HEK293 (cell line): ENCODE data around the gene PINLYP.
A peak's percentile ranks its signal among the peaks of the same experiment; 100 is the strongest.

Experiments used
- CTCF ChIA-PET: fragments of 350-600 bp; formaldehyde crosslinking; extraction: SDS; loops from one replicate; lab custom pipeline; 2021; ENCODE audit warnings: antibody characterized with exemption; lab: Yijun Ruan, JAX
- POLR2A ChIA-PET: fragments of 300-600 bp; formaldehyde crosslinking; extraction: SDS; loops from one replicate; lab custom pipeline; 2020; ENCODE audit warnings: antibody characterized with exemption, inconsistent platforms; lab: Yijun Ruan, JAX
- H3K27ac ChIP-seq: fragments of 200-500 bp; sonication (Bioruptor generic); 2 replicates; pipeline ENCODE4 v1.5.1; 2014; ENCODE audit warnings: low read depth, low read length, control low read depth, inconsistent platforms; ENCODE audit errors: extremely low read depth
- H3K36me3 ChIP-seq, 2 experiments: fragments of 200-500 bp in 1 of 2; sonication (Bioruptor generic) in 1 of 2; 1 replicate in 1 of 2; 2 replicates in 1 of 2; pipeline ENCODE4 v1.5.1; 2014 to 2017; ENCODE audit warnings: inconsistent platforms in 2 of 2, low read length in 2 of 2; ENCODE audit not compliant: control insufficient read depth in 2 of 2, insufficient read depth in 1 of 2
- H3K4me1 ChIP-seq: fragments of 200-500 bp; sonication (Bioruptor generic); 2 replicates; pipeline ENCODE4 v1.5.1; 2014; ENCODE audit warnings: mild to moderate bottlenecking, low read length, inconsistent platforms; ENCODE audit not compliant: control insufficient read depth, insufficient read depth
- H3K4me3 ChIP-seq: 2 replicates; pipeline ENCODE4 v1.5.1; 2011; ENCODE audit warnings: low read depth, mild to moderate bottlenecking, control low read depth, low read length, moderate library complexity
- H3K9me3 ChIP-seq: fragments of 200-500 bp; sonication (Bioruptor generic); 2 replicates; pipeline ENCODE4 v1.5.1; 2014; ENCODE audit warnings: low read depth, low read length, inconsistent platforms; ENCODE audit not compliant: control insufficient read depth, insufficient read depth
- CTCF ChIP-seq: fragments of 450-650 bp; formaldehyde crosslinking; IDR thresholded peaks from 2 replicates; pipeline ENCODE4 v1.5.1; 2016; ENCODE audit warnings: missing biosample characterization, missing genetic modification characterization
- GLIS2 ChIP-seq: fragments of 450-650 bp; formaldehyde crosslinking; IDR thresholded peaks from 2 replicates; pipeline ENCODE4 v1.5.1; 2016; ENCODE audit warnings: missing biosample characterization, missing genetic modification characterization
- INSM2 ChIP-seq: fragments of 450-650 bp; formaldehyde crosslinking; IDR thresholded peaks from 2 replicates; pipeline ENCODE4 v1.5.1; 2016; ENCODE audit warnings: missing biosample characterization, missing genetic modification characterization
- TCF7L2 ChIP-seq: IDR thresholded peaks from 2 replicates; pipeline ENCODE4 v1.6.1; 2011; ENCODE audit warnings: low read depth, mild to moderate bottlenecking, inconsistent platforms, low read length, moderate library complexity, borderline replicate concordance
- ZBTB44 ChIP-seq: fragments of 450-650 bp; IDR thresholded peaks from 2 replicates; pipeline ENCODE4 v1.5.1; 2018; ENCODE audit warnings: missing biosample characterization, mild to moderate bottlenecking, missing genetic modification characterization
- ZFP69B ChIP-seq: fragments of 450-650 bp; formaldehyde crosslinking; IDR thresholded peaks from 2 replicates; pipeline ENCODE4 v1.5.1; 2016; ENCODE audit warnings: missing biosample characterization, missing genetic modification characterization
- ZNF202 ChIP-seq: fragments of 450-650 bp; formaldehyde crosslinking; IDR thresholded peaks from 2 replicates; pipeline ENCODE4 v1.5.1; 2016; ENCODE audit warnings: missing biosample characterization, missing genetic modification characterization, borderline replicate concordance
- ZNF280D ChIP-seq: fragments of 450-650 bp; formaldehyde crosslinking; IDR thresholded peaks from 2 replicates; pipeline ENCODE4 v1.5.1; 2016; ENCODE audit warnings: missing biosample characterization, missing genetic modification characterization
- ZNF341 ChIP-seq: fragments of 450-650 bp; formaldehyde crosslinking; IDR thresholded peaks from 2 replicates; pipeline ENCODE4; 2016; ENCODE audit warnings: low read depth, missing biosample characterization, missing genetic modification characterization
- ZNF423 ChIP-seq: fragments of 450-650 bp; formaldehyde crosslinking; IDR thresholded peaks from 2 replicates; pipeline ENCODE4 v1.5.1; 2016; ENCODE audit warnings: missing biosample characterization, missing genetic modification characterization
- ZNF521 ChIP-seq: fragments of 450-650 bp; formaldehyde crosslinking; IDR thresholded peaks from 2 replicates; pipeline ENCODE4 v1.5.1; 2017; ENCODE audit warnings: missing biosample characterization, mild to moderate bottlenecking, missing genetic modification characterization
- ZNF600 ChIP-seq: fragments of 450-650 bp; formaldehyde crosslinking; IDR thresholded peaks from 2 replicates; pipeline ENCODE4 v1.5.1; 2016; ENCODE audit warnings: missing biosample characterization, missing genetic modification characterization
- ZNF785 ChIP-seq: fragments of 450-650 bp; formaldehyde crosslinking; IDR thresholded peaks from 2 replicates; pipeline ENCODE4 v1.5.1; 2016; ENCODE audit warnings: missing biosample characterization, missing genetic modification characterization

Gene PINLYP

GRCh38 chr19:43553656-43554055 lies 21.9 kb upstream of the PINLYP start:
- Histone ChIP-seq H3K4me3 (no peak overlapping the region), H3K4me1 (no peaks in the 10 kb centered on the region), H3K36me3 (peaks cover 76 to 92% of the 10 kb centered on the region in 2 experiments), H3K27ac (peak overlapping the region; percentile 35; the same call in 1 of the 2 replicates), H3K9me3 (no peaks in the 10 kb centered on the region)
- TF ChIP-seq GLIS2 (no peak), ZNF600 (tag by site-specific recombination) (peak; percentile 55; the same call in 1 of the 2 replicates)
- ChIA-PET POLR2A (interaction anchor here (0.9 to 1.4 kb wide), 2 partner anchors 42 to 49 kb away, joined by 3 to 4 read pairs; partner anchors contain the start of genes IRGQ and PHLDB3), CTCF (interaction anchor here (0.6 to 8.2 kb wide), 14 partner anchors 16 to 260 kb away, joined by 3 to 167 read pairs (median 11); partner anchors contain the start of genes IRGQ, XRCC1, ZNF575 and ZNF576)

GRCh38 chr19:43554317-43554895 lies 21.2 kb upstream of the PINLYP start:
- Histone ChIP-seq H3K9me3 (no peaks in the 10 kb centered on the region), H3K36me3 (peaks cover 70 to 92% of the 10 kb centered on the region in 2 experiments), H3K4me3 (no peak overlapping the region), H3K4me1 (no peaks in the 10 kb centered on the region), H3K27ac (peak overlapping the region; percentile 35; the same call in 1 of the 2 replicates)
- CTCF ChIA-PET = interaction anchor here (0.6 to 8.2 kb wide), 52 partner anchors 8 to 606 kb away, joined by 3 to 167 read pairs (median 5); partner anchors contain the start of genes IRGQ, LYPD3, SRRM5 and XRCC1
- POLR2A ChIA-PET = interaction anchor here (0.7 to 2.2 kb wide), 10 partner anchors 9 to 199 kb away, joined by 3 to 25 read pairs (median 4); partner anchors contain the start of genes IRGQ, PHLDB3 and ZNF576
- no peak for TF ChIP-seq TCF7L2
- no peak for TF ChIP-seq ZNF280D (tag by site-specific recombination)
- no peak for TF ChIP-seq ZNF202 (tag by site-specific recombination)
- TF ChIP-seq ZNF423 (tag by site-specific recombination) = no peak
- no peak for TF ChIP-seq CTCF
- TF ChIP-seq ZFP69B (tag by site-specific recombination) = no peak
- no peak for TF ChIP-seq ZNF785
- TF ChIP-seq ZBTB44 = no peak
- no peak for TF ChIP-seq ZNF521 (tag by site-specific recombination)
- TF ChIP-seq INSM2 = no peak
- TF ChIP-seq ZNF341 (tag by site-specific recombination) = no peak
